ENCODE data around the gene RPP25L.

Gene RPP25L

GRCh38 chr9:34584970-34585369, 26.9 kb downstream of the RPP25L start:
- Histone ChIP-seq H3K27ac (replicated peaks) (no peak overlapping the region), H3K4me3 (replicated peaks; ENCODE audit: insufficient read depth, low read length) (no peak overlapping the region), H3K27me3 (ENCODE audit: insufficient read depth, poor library complexity, severe bottlenecking) (peaks cover 54% of the 10 kb centered on the region)
- no peak for DNase-seq (ENCODE audit: low read depth in 1 of 2, low spot score in 1 of 2)
- TF ChIP-seq CTCF (IDR thresholded peaks at IDR 0.05; ENCODE audit: insufficient read depth, low read length): no peak
- TF ChIP-seq POLR2AphosphoS5 (IDR thresholded peaks at IDR 0.05; ENCODE audit: low read depth): no peak
- no peak for TF ChIP-seq GABPA (IDR thresholded peaks at IDR 0.05; ENCODE audit: low read depth)
- TF ChIP-seq REST (IDR thresholded peaks at IDR 0.05; ENCODE audit: insufficient replicate concordance, low read depth): no peak
- TF ChIP-seq SPI1 (IDR thresholded peaks at IDR 0.05; ENCODE audit: borderline replicate concordance, low read depth): no peak

- no peak overlapping the region for H3K4me3 ChIP-seq (replicated peaks; ENCODE audit: insufficient read depth, low read length)
- no peak for DNase-seq (ENCODE audit: low read depth in 1 of 2, low spot score in 1 of 2)
- TF ChIP-seq SPI1 (IDR thresholded peaks at IDR 0.05; ENCODE audit: borderline replicate concordance, low read depth) (no peak), POLR2AphosphoS5 (IDR thresholded peaks at IDR 0.05; ENCODE audit: low read depth) (no peak), CTCF (IDR thresholded peaks at IDR 0.05; ENCODE audit: insufficient read depth, low read length) (no peak), GABPA (IDR thresholded peaks at IDR 0.05; ENCODE audit: low read depth) (no peak), REST (IDR thresholded peaks at IDR 0.05; ENCODE audit: insufficient replicate concordance, low read depth) (no peak)
- H3K27me3 ChIP-seq (ENCODE audit: insufficient read depth, poor library complexity, severe bottlenecking): peaks cover 56% of the 10 kb centered on the region
- no peak overlapping the region for H3K27ac ChIP-seq (replicated peaks)
These were observed 29.1 kb downstream of the RPP25L start for GRCh38 chr9:34582787-34583186.

GRCh38 chr9:34581318-34581717, 30.6 kb downstream of the RPP25L start:
- no peak overlapping the region for H3K27ac ChIP-seq (replicated peaks)
- H3K27me3 ChIP-seq (ENCODE audit: insufficient read depth, poor library complexity, severe bottlenecking): peaks cover 48% of the 10 kb centered on the region
- no peak for DNase-seq (ENCODE audit: low read depth in 1 of 2, low spot score in 1 of 2)
- no peak overlapping the region for H3K4me3 ChIP-seq (replicated peaks; ENCODE audit: insufficient read depth, low read length)
- no peak for TF ChIP-seq REST (IDR thresholded peaks at IDR 0.05; ENCODE audit: insufficient replicate concordance, low read depth)
- TF ChIP-seq GABPA (IDR thresholded peaks at IDR 0.05; ENCODE audit: low read depth): no peak
- TF ChIP-seq CTCF (IDR thresholded peaks at IDR 0.05; ENCODE audit: insufficient read depth, low read length): no peak
- TF ChIP-seq SPI1 (IDR thresholded peaks at IDR 0.05; ENCODE audit: borderline replicate concordance, low read depth): no peak
- no peak for TF ChIP-seq POLR2AphosphoS5 (IDR thresholded peaks at IDR 0.05; ENCODE audit: low read depth)
